VCaP (cell line): ENCODE results near the gene ORAI3.

Source experiments
- H3K27ac ChIP-seq: fragments of 450-650 bp; 2 replicates; pipeline ENCODE4 v1.5.1; 2017
- CTCF ChIP-seq: fragments of 450-650 bp; conservative IDR thresholded peaks from 2 replicates; pipeline ENCODE4 v1.5.1; 2017; ENCODE audit warnings: mild to moderate bottlenecking, moderate library complexity

ORAI3 gene

DNA sequence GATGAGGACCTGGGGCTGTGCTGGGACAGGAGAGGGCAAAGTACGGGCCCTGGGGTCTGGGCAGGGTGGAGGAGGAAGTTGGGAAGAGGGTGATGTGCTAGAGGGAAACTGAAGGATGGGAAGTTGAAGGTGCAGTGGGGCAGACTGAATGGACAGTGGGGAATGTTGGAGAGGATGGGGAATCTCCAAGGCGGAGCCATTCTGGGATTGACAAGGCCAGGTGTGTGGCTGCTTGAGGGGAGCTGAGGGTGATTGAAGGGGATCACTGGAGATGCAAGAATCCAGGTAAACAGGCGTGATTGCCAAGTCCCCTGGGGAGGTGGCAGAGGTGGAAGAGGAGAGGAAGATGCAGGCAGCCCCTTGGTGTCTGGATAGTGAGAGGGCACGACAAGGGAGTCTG is 27.6 kb downstream of the ORAI3 start:
- no peak overlapping the region for H3K27ac ChIP-seq
- no peak for TF ChIP-seq CTCF

DNA sequence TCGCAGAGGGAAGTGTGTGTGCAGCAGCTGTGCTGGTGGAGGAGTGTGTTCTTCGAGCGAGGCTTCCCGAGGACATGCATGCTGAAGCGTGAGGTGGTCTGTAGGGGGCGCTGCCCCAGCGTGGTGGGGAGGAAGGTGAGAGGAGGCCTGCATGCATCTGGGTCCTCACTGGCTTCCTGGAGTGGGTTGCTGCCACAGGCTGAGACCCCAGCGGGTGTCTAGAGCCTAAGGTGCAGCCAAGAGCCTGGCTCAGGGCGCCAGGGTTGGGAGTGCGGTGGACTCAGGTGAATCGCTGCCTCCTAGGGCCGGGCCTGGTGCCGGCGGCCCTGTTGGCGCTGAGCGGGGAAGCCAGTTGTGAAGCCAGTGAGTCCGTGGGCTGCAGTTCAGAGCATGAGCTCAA is 28.6 kb downstream of the ORAI3 start:
- no peak overlapping the region for H3K27ac ChIP-seq
- no peak for TF ChIP-seq CTCF

- TF ChIP-seq CTCF, result no peak
- H3K27ac ChIP-seq, result no peak overlapping the region
Observed at GRCh38 chr16:30979170-30980022, 30.5 kb downstream of the ORAI3 start.

DNA sequence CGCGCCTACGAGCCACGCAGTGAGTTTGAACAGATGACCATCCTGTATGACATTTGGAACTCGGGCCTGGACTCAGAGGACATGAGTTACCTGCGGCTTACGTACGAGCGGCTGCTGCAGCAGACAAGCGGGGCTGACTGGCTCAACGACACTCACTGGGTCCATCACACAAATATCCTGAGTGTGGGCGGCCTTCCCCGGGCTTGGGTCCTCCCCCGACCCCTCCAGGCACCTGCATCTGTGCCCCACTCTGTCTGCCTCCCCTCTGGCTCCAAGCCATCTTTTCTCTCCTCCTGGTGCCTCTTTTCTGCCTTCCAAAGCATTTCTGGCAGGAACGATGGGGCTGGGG is 31.1 kb downstream of the ORAI3 start:
- no peak for TF ChIP-seq CTCF
- no peak overlapping the region for H3K27ac ChIP-seq

DNA sequence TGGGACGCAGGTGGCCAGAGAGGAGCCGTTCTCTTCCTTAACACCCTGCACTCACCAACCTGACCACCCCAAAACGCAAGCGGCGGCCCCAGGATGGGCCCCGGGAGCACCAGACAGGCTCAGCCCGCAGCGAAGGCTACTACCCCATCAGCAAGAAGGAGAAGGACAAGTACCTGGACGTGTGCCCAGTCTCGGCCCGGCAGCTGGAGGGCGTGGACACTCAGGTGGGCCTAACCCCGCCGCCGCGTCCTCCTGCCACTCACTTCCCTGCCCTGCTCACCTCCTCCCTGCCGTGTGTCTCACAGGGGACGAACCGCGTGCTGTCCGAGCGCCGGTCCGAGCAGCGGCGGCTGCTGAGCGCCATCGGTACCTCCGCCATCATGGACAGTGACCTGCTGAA is 31.6 kb downstream of the ORAI3 start:
- no peak for TF ChIP-seq CTCF
- H3K27ac ChIP-seq, result no peak overlapping the region

- TF ChIP-seq CTCF, result no peak
- no peak overlapping the region for H3K27ac ChIP-seq
Observed at GRCh38 chr16:30980959-30981358, 32.1 kb downstream of the ORAI3 start.

- no peak for TF ChIP-seq CTCF
- no peak overlapping the region for H3K27ac ChIP-seq
Observed at GRCh38 chr16:30982548-30983288, 33.9 kb downstream of the ORAI3 start.
